CD1c-positive myeloid dendritic cell (primary cell): ENCODE measurements around the gene CDK11B.
"Not testable (repeated sequence)": the region's sequence is repeated elsewhere in the genome, so short reads cannot be mapped to it uniquely, and the experiment has no call there.

ENCODE experiments used
- DNase-seq: peaks from one replicate; pipeline ENCODE4 v3.0.0-alpha.2; 2016; ENCODE audit errors: extremely low spot score

Gene CDK11B

GRCh38 chr1:1599935-1600860 is 58.6 kb downstream of the CDK11B start, which contains the start of gene FNDC10:
Gene FNDC10, minus strand, starts transcription at chr1:1600135. Its CDS starts 120 bp downstream, at chr1:1600015.
- no peak for DNase-seq

- DNase-seq: peak; percentile 74
Observed at GRCh38 chr1:1599030-1599934, 59.5 kb downstream of the CDK11B start.

GRCh38 chr1:1598720-1599029 is 60.1 kb downstream of the CDK11B start:
- DNase-seq: no peak

GRCh38 chr1:1598051-1598719 is 60.6 kb downstream of the CDK11B start:
- DNase-seq: no peak

- peak; percentile 19 for DNase-seq
Observed at GRCh38 chr1:1597275-1597930, 61.4 kb downstream of the CDK11B start.

- peak; percentile 49 for DNase-seq
Observed at GRCh38 chr1:1596493-1597274, 62.1 kb downstream of the CDK11B start.

- not testable (repeated sequence) for DNase-seq
Observed at GRCh38 chr1:1595341-1595740, 63.5 kb downstream of the CDK11B start.

GRCh38 chr1:1594602-1595260 is 64.1 kb downstream of the CDK11B start:
- no peak for DNase-seq

GRCh38 chr1:1593834-1594601 is 64.8 kb downstream of the CDK11B start:
- DNase-seq: no peak

- no peak for DNase-seq
Observed at GRCh38 chr1:1591452-1591851, 67.4 kb downstream of the CDK11B start.
